SHP77 treated with DMSO at 0.1 percent for 48 hours (cell line): ENCODE measurements around the gene RBMXL2.

ENCODE experiments used
- DNase-seq: peaks from one replicate; lab custom pipeline; 2025; lab: John Stamatoyannopoulos, UW

The RBMXL2 gene

GRCh38 chr11:7088921-7089320, at the start of gene RBMXL2:
Gene RBMXL2 (plus strand): TSS chr11:7088998. CDS start chr11:7089121, 123 bp downstream.
- no peak for DNase-seq

DNA sequence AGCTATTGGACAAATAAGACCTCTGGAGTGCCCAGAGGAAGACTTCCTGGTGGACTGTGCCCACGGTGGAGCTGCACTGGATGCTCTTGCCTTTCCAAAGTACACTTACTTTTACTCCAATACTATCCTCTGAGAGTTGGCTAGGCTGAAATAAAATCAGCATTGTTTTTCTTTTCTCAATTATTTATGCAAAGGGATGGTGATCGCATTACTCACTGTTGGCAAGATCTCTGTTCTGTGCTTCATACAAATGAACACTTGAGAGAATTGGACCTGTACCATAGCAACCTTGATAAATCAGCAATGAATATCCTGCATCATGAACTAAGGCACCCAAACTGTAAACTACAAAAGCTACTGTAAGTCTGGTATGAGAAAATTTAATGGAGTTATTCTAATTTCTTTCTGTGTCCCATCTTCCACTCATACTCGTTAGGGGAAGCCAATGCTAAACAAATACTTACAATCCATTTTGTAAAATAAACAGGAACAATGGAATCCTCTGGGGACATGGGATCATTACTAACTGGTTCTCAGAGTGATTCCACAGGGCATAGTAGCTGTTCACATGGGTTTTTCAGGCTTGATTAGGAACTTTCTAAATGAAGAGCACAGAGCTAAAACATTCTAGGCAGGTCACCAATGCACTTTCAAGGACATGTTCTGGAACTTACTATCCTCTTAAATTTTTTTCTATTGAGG, 42.2 kb upstream of the RBMXL2 start:
- no peak for DNase-seq

GRCh38 chr11:7050191-7050590, 38.6 kb upstream of the RBMXL2 start:
- no peak for DNase-seq

- DNase-seq: no peak
Observed at GRCh38 chr11:7056828-7057513, 31.8 kb upstream of the RBMXL2 start.

- no peak for DNase-seq
Observed at GRCh38 chr11:7057641-7058040, 31.2 kb upstream of the RBMXL2 start.

DNA sequence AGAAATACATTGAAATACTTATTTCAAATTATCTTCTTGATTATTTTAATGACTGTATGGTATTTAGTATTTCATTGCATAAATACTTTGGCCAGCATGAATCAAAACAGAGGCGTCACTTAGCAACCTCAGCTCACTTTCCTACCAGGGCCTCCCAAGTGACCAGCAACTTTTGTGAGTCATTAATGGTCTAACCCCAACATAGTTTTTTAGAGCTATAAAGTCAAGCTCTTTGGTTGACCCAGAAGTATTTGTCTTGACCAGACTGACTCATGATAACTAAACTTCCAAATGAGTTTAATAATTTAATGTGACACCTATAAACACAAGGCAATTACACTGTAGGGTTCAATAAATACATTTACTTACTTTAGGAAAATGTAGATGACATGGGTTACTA, 27.9 kb upstream of the RBMXL2 start:
- no peak for DNase-seq

GRCh38 chr11:7062534-7062933, 26.3 kb upstream of the RBMXL2 start:
- no peak for DNase-seq

DNA sequence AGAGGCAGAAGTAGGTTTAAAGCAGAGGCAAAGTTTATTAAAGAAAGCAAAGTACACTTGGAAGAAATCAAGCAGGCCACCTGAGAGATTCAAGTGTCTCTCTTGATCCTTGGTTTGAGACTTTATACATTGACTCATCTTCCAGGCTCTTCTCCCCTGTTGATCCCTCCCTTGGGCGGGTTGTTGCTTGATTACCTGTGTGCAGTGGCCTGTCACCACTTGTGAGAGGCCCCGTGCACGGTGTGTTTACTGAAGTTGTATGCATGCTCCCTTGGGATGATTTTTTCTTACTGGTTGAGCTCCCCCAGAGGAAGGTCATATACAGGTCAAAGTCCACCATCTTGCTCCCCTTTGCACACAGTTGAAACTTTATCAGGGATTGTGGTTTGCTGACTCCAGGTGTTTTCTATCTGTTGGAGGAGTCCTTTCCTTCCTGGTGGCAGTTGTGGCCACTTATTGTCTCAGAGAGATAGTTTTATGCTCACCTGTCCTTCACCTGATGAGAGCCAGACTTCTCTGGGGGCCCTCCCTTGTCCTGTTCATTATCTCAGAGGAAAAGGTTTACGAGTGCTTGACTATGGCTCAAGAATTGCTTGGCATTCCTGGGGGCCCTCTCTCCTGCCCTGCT, 16.3 kb upstream of the RBMXL2 start:
- no peak for DNase-seq

DNA sequence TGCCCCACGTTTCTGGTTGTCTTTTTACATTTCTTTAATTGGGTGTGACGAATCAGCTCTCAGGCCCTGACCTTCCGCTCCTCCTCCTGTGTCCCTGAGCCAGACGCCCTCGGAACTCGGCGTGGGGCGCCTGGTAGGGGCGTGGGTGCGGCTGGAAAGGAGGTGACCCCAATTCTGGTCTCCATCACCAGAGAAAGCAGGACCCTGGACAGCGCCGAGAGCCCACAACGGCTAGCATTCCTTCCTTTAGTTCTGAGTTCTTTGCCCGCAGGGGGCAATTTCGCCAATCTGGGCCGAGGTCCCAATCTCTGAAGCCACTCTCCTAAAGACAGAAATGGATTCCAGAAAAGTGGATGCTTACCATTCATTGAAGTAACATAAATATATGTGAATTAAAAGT, 11.7 kb upstream of the RBMXL2 start:
- DNase-seq: no peak

DNA sequence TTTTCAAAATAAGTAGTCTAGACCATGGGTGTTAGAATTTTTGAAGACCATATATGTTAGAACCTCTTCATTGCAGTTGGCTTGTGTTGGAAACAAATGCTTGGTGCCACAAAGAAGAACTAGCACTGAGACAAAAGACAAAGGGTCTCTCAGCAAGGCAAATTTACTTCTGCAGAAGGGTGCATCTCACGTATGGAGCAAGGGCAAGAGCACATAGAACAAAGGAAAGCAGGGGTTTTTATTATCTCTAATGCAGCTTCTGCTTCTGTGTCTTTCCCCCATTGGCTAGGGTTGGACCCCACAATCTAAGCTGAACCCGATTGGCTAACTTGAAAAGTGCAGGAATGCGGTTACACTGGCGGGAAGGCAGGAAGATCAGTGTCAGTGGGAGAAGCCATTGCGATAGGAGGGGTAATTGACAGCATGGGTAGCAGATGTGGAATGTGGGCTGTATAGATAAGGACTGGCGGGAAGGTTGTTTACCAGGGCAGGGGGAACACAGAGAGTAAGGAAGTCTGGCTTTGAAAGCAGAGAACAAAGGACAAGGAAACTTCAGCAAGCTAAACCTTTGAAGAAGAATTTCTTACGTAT, 9.2 kb upstream of the RBMXL2 start:
- DNase-seq: no peak

- no peak for DNase-seq
Observed at GRCh38 chr11:7080900-7081299, 7.9 kb upstream of the RBMXL2 start.

DNA sequence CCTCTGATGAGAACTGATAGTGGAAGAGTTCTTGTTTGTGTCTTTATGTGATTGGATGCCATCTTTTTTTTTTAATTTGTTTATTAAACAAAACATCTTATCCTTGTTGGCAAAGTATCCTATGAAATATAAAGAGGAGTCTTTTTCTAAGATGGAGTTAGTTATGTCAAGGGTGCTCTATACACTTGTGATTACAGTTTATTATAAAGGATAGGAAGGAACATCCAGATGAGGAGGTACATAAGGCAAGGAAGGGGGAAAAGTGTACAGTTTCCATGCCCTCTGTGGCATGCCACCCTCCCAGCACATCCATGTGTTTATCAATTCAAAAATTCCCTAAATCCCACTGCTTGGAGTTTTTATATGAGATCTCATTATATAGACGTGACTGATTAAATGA, 7.4 kb upstream of the RBMXL2 start:
- no peak for DNase-seq

- DNase-seq: no peak
Observed at GRCh38 chr11:7089328-7090251, 792 bp downstream of the RBMXL2 start.

DNA sequence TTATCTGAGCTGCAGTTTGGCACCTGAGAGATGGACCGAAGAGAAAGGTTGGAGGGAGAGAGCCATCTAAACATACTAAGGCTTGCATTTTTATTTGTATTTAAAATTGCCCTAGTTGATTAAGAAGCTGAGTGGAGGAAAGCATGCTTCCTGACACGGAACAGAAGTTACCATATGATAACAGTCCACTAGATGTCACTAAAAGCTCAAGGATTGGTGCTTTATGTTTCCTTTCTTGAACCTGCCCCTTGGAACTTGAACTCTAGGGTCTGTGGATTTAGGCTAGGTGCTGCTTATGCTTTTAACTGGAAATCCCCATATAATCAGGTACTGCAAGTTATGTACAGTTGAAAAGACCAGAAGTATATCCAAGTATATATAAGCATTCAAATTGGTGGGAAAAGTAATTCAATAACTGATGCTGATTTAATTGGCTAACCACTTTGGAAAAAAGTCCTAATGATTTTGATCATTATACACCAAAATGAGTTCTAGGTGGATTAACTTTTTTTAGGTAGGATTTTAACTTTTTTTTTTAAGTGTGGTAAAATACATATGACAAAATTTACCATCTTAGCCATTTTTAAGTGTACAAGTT, 9.5 kb downstream of the RBMXL2 start:
- peak; percentile 0 for DNase-seq

DNA sequence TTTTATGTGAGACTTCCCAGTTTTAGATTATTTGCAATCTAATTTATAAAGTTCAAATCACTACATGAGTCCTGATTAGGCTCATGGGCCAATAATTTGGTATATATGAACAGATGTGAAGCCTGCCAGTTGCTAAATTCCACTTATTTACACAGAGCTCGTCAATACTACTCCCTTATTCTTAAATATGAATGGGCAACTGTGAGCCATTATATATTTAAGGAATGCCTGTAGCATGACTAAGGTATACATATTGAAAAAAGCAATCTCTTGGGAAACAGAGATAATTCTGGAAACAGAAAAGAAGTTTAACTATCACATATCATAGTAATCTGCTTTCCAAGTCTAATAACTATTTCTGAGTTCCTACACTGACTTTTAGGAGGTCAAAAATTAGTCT, 27.0 kb downstream of the RBMXL2 start:
- no peak for DNase-seq

GRCh38 chr11:7116370-7116769, 27.6 kb downstream of the RBMXL2 start:
- DNase-seq: no peak

GRCh38 chr11:7138051-7138450, 49.3 kb downstream of the RBMXL2 start:
- DNase-seq: no peak
